Right lobe of liver (tissue), 6 donors: ENCODE data around the gene HAUS7. TPM values are rescaled to one million over a fixed set of nuclear protein-coding genes. Genes with fewer than 3 reads are reported as not detected.

ENCODE experiments used
- ATAC-seq, 4 donors: fragments of 200-7000 bp; cut with Tn5 transposase; one replicate each; pipeline ENCODE4 v1.9.1; 2020; ENCODE audit warnings: mild to moderate bottlenecking in 4 of 4, moderate library complexity in 4 of 4
- DNase-seq, 3 donors: peaks; one replicate each; pipeline ENCODE4 v3.0.0-alpha.2; 2020
- H3K27ac ChIP-seq, 3 donors: fragments of 200-600 bp; one replicate each; pipeline ENCODE4 v1.8.0; 2022
- H3K27me3 ChIP-seq, 2 donors: fragments of 200-600 bp; one replicate each; pipeline ENCODE4 v1.8.0; 2022
- H3K36me3 ChIP-seq, 4 donors: fragments of 200-600 bp; sonication (generic) in 1 of 4; one replicate each; pipeline versions ENCODE4 v1.5.1 to v1.8.0; 2017 to 2022; ENCODE audit warnings: control low read depth in 1 of 4
- H3K4me1 ChIP-seq, 4 donors: fragments of 200-600 bp; sonication (generic) in 1 of 4; one replicate each; pipeline versions ENCODE4 v1.5.1 to v1.8.0; 2017 to 2022; ENCODE audit warnings: control low read depth in 1 of 4
- H3K4me3 ChIP-seq, 3 donors: fragments of 200-600 bp; one replicate each; pipeline ENCODE4 v1.8.0; 2022
- H3K9me3 ChIP-seq, 4 donors: fragments of 200-600 bp; sonication (generic) in 1 of 4; one replicate each; pipeline versions ENCODE4 v1.5.1 to v1.8.0; 2017 to 2022; ENCODE audit warnings: control low read depth in 1 of 4
- POLR2A ChIP-seq: fragments of 450-650 bp; IDR thresholded peaks from one replicate; pipeline ENCODE4 v1.6.1; 2017; ENCODE audit warnings: antibody characterized with exemption, mild to moderate bottlenecking
- WGBS: methylation state at CpG from one replicate; pipeline ENCODE4 v1.1.6; 2018; ENCODE audit warnings: low coverage, low lambda C conversion rate; ENCODE audit not compliant: insufficient coverage; ENCODE audit errors: missing lambda C conversion rate; 5-methylcytosine and 5-hydroxymethylcytosine counted together
- intact Hi-C, 2 donors: fragments of 100-400 bp; cut with DNase I; formaldehyde crosslinking; loops; one replicate each; pipeline versions ENCODE4 v1.11.2 to v1.14.1; 2022
- total RNA-seq, 6 experiments: library from RNA; depleted of rRNA in 2 of 6; stranded (reverse); fragments of >200 nt in 2 of 6; fragmentation: NEBNext Ultra II Directional in 3 of 6; extraction: Animal tissue kit (Norgen Biotek cat#: 25700) in 3 of 6; gene quantifications; one replicate each; pipeline versions ENCODE4 v1.1.0 to v1.2.4, GENCODE V29; 2016 to 2023
- TF ChIP-seq, protein P1 (sequence below), 4 donors: fragments of 200-600 bp in 3 of 4; fragments of 450-650 bp in 1 of 4; IDR thresholded peaks; one replicate each; pipeline versions ENCODE4 v1.5.1 to v1.8.0; 2016 to 2022; ENCODE audit warnings: antibody characterized with exemption in 4 of 4, mild to moderate bottlenecking in 2 of 4
- donor health status: DM: no; HTN: yes; CAD: no.
- donor health status: DM: no; HTN: no; CAD: no.
- donor health status: DM: no; HTN: no; CAD: no.
- donor health status: DM: no; HTN: yes; CAD: no.
- donor health status: DM: no; HTN: yes; CAD: no.

Gene HAUS7
- total RNA-seq, 6 experiments from 2014 or later: 5.6 to 14.9 (median 8.8) TPM

DNA sequence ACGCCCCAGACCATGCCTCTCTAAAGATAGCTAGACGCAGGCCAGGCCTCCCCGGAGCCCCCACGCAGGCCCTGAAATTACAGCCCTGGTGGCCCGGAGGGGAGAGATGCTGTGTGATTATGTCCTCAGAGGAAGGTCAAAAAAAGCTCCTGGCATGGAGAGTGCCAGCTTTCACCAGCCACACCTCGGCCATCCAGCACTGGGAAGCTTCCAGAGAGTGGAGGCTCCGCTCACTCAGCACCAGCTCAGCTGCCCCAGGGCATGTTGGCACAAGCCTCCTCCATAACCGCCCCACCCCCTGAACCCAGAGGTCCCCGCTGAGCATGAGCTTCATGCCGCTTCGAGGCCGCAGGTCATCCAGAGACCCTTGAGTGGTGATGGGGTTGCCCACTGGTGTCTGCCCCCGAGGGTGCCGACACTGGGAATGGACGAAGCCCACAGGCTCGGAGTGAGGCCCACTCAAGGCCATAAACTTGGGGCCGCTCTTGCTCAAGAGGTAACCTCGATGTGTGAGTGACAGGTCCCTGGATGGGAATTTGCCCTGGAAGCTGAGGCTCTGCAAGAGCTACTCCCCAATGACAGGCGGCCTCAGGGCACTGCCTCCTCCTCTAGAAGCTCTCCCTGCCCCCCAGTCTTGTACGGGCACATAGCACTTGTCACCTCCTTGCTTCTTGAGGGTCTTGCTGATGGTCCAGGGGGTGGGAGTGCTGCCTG, 20.0 kb upstream of the HAUS7 start:
- Histone ChIP-seq H3K4me3 (no peak overlapping the region), H3K36me3 (no peaks in the 10 kb centered on the region), H3K9me3 (no peaks in the 10 kb centered on the region), H3K4me1 (no peaks in the 10 kb centered on the region), H3K27ac (no peak overlapping the region), H3K27me3 (no peaks in the 10 kb centered on the region)
- intact Hi-C loops: no loop called here
- no peak for TF ChIP-seq POLR2A
- TF ChIP-seq, protein P1, sequence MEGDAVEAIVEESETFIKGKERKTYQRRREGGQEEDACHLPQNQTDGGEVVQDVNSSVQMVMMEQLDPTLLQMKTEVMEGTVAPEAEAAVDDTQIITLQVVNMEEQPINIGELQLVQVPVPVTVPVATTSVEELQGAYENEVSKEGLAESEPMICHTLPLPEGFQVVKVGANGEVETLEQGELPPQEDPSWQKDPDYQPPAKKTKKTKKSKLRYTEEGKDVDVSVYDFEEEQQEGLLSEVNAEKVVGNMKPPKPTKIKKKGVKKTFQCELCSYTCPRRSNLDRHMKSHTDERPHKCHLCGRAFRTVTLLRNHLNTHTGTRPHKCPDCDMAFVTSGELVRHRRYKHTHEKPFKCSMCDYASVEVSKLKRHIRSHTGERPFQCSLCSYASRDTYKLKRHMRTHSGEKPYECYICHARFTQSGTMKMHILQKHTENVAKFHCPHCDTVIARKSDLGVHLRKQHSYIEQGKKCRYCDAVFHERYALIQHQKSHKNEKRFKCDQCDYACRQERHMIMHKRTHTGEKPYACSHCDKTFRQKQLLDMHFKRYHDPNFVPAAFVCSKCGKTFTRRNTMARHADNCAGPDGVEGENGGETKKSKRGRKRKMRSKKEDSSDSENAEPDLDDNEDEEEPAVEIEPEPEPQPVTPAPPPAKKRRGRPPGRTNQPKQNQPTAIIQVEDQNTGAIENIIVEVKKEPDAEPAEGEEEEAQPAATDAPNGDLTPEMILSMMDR (IDR thresholded peaks at IDR 0.05): no peak
- DNase-seq: no peak
- ATAC-seq: no peak
- WGBS: 73% methylated on average over 3 of the region's 20 CpGs

DNA sequence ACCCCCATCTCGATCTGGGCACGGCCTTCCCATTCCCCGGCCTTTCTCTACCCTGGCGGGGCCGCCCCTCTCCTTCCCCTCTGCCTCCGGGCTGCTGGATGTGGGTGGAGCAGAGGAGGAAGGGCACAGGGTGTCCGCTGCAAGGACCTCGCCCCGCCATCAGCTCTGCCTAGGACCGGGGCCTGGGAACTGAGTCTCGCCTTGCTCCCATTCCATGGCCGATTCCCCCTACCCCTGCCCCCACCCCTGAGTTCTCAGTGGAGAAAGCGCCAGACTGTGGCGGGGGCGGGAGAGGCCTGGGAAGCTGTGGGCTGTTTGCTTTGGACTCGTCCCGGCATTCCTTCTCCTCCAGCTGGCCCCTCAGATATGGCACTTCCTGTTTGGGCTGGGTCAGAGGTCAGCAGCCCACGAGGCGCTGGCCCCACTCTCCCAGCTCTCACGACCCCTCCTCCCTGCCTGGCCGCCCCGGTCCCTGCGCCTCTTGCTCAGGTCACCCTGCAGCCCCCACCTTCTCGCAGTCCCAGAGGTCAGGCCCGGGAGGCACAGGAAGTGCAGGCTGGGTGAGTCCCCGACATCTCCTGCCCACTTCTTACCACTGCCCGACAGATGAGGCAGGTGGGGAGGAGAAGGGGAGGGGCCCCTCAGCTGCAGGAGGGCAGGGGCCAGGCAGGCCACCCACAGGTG, 18.0 kb upstream of the HAUS7 start:
- ATAC-seq (peak; percentile 31 to 58 (median 46)), DNase-seq (peak in 1 of 3 donors; percentile 48)
- 48% methylated on average over 9 of the region's 27 CpGs for WGBS
- H3K4me1 ChIP-seq: no peaks in the 10 kb centered on the region
- H3K36me3 ChIP-seq: no peaks in the 10 kb centered on the region
- TF ChIP-seq, protein P1 (IDR thresholded peaks at IDR 0.05): no peak
- no peak for TF ChIP-seq POLR2A
- H3K27ac ChIP-seq: peak overlapping the region in 1 of 3 donors; percentile 2
- H3K4me3 ChIP-seq: no peak overlapping the region
- intact Hi-C loops: no loop called here
- H3K9me3 ChIP-seq: no peaks in the 10 kb centered on the region
- no peaks in the 10 kb centered on the region for H3K27me3 ChIP-seq

DNA sequence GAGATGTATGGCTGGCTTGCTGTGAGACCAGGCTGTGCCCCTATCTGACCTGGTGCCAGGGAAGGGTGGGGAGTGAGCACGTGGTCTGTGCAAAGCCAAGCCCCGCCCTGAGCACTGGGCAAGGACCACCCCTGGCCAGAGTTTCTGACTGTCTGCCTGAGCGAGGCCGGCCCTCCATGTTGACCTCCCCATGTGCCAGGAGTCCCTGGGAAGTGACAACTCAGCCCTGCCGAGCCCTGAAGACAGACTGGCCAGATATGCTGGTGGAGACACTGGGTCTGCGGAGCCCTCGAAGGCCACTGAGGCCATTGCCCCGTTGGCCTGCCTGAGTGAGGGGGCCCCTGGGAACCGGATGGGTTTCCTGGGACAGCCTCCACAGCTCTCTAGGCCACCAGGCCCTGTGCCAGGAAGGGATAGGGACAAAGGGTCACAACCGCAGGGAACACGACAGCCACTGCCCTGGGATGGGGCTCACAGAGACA, 17.3 kb upstream of the HAUS7 start:
- intact Hi-C loops: no loop called here
- Histone ChIP-seq H3K36me3 (no peaks in the 10 kb centered on the region), H3K4me1 (no peaks in the 10 kb centered on the region), H3K27me3 (no peaks in the 10 kb centered on the region), H3K27ac (no peak overlapping the region), H3K9me3 (no peaks in the 10 kb centered on the region), H3K4me3 (no peak overlapping the region)
- peak; percentile 29 to 59 (median 44) for ATAC-seq
- DNase-seq: peak in 1 of 3 donors; percentile 57
- 60% methylated on average over 1 of the region's 11 CpGs for WGBS
- TF ChIP-seq POLR2A: no peak
- TF ChIP-seq, protein P1 (IDR thresholded peaks at IDR 0.05): no peak

DNA sequence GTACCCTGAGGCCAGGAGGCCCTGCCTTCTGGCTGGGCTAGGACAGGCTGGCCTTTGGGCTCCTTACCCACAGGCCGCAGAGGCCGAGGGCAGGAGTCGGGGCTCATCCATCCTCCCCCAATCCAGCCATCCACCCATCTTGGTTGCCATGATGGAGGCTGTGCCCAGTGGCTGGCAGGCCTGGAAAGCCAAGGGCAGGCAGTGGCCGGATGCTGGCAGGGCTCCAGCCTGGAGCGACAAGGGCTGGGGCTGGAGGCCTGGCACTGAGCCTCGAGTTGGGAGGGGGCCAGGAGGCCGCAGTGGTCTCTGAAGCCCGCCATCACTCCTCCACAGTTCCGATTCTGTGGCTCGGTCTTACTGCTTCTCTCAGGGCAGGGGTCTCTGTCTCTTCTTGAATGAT, 15.8 kb upstream of the HAUS7 start:
- no peak for TF ChIP-seq POLR2A
- TF ChIP-seq, protein P1 (IDR thresholded peaks at IDR 0.05): no peak
- DNase-seq: no peak
- intact Hi-C loops: no loop called here
- WGBS: 80% methylated on average over 1 of the region's 10 CpGs
- no peak overlapping the region for H3K27ac ChIP-seq
- no peak overlapping the region for H3K4me3 ChIP-seq
- no peaks in the 10 kb centered on the region for H3K4me1 ChIP-seq
- no peaks in the 10 kb centered on the region for H3K27me3 ChIP-seq
- no peaks in the 10 kb centered on the region for H3K36me3 ChIP-seq
- no peaks in the 10 kb centered on the region for H3K9me3 ChIP-seq
- no peak for ATAC-seq
